ENCODE data around the gene PCLAF.

Gene PCLAF

DNA sequence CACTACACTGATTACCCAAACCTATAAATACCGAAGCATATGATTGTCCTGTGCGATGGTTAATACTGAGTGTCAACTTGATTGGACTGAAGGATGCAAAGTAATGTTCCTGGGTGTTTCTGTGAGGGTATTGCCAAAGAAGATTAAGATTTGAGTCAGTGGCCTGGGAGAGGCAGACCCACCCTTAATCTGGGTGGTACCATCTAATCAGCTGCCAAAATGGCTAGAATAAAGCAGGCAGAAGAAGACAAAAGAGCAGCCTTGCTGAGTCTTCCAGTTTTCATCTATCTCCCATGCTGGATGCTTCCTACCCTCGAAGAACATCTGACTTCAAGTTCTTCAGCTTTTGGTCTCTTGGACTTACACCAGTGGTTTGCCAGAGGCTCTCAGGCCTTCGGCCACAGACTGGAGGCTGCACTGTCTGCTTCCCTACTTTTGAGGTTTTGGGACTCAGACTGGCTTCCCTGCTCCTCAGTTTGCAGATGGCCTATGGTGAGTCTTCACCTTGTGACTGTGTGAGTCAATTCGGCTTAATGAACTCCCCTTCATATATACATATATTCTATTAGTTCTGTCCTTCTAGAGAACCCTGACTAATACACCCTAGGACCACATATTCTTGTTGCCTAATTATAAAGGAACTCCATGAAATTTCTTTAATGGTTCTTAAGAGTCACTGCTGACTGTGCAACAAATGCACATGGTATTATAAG lies 56.9 kb downstream of the PCLAF start:
- no peak for DNase-seq

- DNase-seq = no peak
These were observed 66.0 kb downstream of the PCLAF start for GRCh38 chr15:64315216-64315615.

DNA sequence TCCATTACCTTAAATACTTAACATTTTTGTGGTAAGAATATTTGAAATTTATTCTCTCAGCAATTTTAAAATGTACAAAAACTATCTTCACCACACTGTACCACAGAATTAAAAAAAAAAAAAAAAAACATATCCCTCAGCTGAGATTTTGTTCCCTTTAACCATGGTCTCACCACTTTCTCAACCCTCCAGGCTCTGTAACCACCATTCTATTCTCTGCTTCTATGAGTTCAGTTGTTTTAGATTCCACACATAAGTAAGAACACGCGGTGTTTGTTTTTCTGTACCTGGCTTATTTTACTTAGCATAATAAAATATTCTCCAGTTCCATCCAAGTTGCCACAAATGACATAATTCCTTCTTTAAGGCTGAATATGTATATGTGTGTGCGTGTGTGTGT lies 66.8 kb downstream of the PCLAF start:
- DNase-seq = no peak

Data from hypothalamus (tissue), 51 donors.